Neural progenitor cell (in vitro differentiated cells): ENCODE data around the gene LRRTM4.

Source experiments
- EZH2phosphoT487 ChIP-seq: fragments of 200-600 bp; sonication (generic); IDR thresholded peaks from 2 replicates; pipeline ENCODE4 v1.6.1; 2017; ENCODE audit warnings: antibody characterized with exemption
- TF ChIP-seq, protein P1 (sequence below): fragments of 200-600 bp; sonication (generic); IDR thresholded peaks from 2 replicates; pipeline ENCODE4 v1.5.1; 2017; ENCODE audit warnings: antibody characterized with exemption, mild to moderate bottlenecking

DNA sequence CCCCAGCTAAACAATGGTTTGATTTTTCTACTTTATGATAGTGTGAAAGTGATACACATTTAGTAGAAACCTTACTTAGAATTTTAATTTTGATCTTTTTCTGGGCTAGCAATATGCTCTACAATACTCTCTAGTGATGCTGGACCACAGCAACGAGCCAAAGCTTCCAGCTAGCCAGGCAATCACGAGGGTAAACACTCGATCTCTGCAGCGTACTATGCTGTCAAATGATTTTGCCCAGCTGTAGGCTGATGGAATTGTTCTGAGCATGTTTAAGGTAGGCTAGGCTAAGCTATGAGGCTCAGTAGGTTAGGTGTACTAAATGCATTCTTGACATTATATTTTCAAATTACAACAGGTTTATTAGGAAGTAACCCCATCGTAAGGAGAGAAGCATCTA lies 207.5 kb downstream of the LRRTM4 start:
- TF ChIP-seq, protein P1, sequence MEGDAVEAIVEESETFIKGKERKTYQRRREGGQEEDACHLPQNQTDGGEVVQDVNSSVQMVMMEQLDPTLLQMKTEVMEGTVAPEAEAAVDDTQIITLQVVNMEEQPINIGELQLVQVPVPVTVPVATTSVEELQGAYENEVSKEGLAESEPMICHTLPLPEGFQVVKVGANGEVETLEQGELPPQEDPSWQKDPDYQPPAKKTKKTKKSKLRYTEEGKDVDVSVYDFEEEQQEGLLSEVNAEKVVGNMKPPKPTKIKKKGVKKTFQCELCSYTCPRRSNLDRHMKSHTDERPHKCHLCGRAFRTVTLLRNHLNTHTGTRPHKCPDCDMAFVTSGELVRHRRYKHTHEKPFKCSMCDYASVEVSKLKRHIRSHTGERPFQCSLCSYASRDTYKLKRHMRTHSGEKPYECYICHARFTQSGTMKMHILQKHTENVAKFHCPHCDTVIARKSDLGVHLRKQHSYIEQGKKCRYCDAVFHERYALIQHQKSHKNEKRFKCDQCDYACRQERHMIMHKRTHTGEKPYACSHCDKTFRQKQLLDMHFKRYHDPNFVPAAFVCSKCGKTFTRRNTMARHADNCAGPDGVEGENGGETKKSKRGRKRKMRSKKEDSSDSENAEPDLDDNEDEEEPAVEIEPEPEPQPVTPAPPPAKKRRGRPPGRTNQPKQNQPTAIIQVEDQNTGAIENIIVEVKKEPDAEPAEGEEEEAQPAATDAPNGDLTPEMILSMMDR, result no peak
- TF ChIP-seq EZH2phosphoT487, result no peak
